Measurements from ENCODE around the gene FRAS1.
"Not testable (repeated sequence)": the region's sequence is repeated elsewhere in the genome, so short reads cannot be mapped to it uniquely, and the experiment has no call there.

The FRAS1 gene

DNA sequence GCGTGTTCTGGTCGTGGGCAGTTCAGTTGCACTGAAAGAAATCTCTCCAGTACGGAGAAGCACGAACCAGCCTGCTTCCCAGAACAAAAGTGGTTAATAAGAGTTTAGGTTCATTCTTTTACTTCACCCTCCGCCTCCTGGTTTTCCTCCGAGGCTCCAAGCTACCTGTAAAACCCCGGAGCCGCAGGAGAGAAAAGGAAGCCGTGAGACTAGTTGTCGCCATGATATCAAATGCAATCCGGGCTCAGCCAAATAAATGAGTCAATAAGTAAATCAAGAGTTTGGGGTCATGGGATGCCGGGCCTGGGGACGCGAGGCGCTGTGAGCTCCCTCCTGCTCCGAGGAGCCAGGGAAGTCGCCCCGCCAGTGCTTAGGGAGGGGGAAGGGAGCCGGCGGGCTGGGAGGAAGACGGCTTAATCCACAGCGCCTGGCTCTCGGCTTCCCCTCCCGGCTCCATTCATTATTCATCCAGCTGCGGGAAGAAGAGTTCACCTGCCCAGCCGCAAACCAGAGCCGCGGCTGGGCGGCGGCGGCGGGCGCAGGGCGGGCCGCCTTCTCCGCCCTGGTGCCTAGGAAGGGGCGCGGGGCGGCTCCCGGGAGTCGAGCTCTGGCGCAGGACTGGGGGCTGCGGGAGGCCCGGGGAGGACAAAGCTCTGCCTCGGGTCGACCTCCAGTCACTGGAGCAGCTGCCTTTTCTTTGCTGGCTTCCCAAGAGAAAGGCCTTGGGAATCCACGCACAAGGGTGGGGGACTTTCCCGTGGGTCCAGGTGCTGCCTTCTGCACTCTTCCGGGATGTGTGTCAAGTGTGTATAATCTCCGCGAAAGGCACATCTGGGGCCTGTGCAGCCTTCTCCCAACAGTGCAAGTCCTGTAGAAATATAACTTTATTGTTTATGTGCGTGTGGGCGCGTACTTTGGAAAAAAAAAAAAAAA, 1.7 kb downstream of the FRAS1 start:
- peak; percentile 84 for DNase-seq

- no peak for DNase-seq
These were observed 2.4 kb downstream of the FRAS1 start for GRCh38 chr4:78059524-78059889.

- DNase-seq, result no peak
These were observed 2.8 kb downstream of the FRAS1 start for GRCh38 chr4:78059938-78060337.

DNA sequence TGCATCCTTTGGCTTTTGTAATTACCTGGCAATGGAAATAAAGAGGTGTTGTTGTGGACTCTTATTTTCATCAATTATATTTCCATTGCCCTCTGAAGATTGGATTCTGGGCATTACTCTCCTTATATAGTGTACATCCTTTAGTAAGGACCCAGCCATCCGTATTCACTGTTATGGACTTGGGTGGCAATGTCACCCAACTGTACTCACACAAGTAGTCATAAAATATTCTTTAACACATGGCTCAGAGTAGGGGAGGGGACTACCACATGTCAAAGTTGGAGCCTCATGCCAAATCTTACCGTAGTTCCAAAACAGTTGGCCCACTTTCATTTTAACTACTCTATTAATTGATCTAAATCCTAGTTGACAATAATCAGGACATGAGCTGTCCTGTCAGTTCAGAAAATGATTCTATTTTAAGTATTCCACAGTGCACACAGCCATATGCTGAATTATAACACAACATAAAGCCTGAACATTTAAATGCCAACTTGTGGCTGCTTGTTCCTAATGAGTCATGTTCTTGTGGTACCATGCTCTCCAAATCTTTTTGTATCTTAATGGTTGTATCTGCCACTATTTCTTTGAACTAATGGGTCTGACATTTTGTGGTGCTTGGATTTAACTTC, 4.9 kb downstream of the FRAS1 start:
- no peak for DNase-seq

- DNase-seq, result no peak
These were observed 8.5 kb downstream of the FRAS1 start for GRCh38 chr4:78065508-78066192.

DNA sequence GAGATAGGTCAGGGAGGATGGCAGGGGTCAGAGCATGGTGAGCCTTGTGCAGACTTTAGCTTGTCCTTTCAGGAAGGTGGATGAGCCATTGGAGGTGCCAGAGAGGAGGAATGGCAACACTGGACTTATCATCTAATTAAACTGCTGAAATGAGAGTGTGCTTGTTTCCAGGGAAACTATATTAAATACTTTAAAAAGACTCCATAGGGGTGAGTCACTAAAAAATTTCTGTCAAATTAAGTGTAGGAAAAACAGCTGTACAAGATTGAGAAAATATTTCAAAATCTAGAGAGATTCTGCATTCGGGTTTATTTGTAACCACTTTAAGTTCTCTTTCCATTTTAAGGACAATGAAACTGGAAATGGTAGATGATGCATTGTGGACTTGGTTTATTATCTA, 11.4 kb downstream of the FRAS1 start:
- no peak for DNase-seq

- no peak for DNase-seq
These were observed 12.2 kb downstream of the FRAS1 start for GRCh38 chr4:78069319-78069718.

- no peak for DNase-seq
These were observed 12.7 kb downstream of the FRAS1 start for GRCh38 chr4:78069859-78070258.

DNA sequence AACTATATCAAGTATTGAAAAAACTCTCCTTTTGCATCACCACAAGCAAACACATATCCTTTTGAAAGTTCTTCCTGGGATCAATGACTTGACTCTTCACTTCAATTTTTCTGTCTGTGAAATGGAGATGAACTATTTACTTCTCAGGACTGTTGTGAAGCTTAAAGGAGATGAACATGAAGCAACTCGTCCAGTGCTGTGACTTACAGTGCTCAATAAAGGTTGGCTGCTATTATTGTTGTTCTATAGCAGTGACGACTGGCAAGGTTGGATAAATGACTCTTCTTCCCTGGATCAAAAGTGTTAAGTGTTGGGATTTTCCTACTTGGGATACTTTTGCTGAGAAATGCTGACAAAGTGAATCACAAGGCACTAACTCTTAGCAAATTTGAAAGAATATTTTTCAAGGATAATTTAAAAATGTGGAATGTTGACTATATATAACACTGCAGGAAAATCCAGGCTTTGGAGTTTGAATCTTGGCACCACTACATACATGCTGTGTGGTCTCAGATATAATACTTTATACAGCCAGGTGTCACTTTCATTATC, 13.7 kb downstream of the FRAS1 start:
- no peak for DNase-seq

DNA sequence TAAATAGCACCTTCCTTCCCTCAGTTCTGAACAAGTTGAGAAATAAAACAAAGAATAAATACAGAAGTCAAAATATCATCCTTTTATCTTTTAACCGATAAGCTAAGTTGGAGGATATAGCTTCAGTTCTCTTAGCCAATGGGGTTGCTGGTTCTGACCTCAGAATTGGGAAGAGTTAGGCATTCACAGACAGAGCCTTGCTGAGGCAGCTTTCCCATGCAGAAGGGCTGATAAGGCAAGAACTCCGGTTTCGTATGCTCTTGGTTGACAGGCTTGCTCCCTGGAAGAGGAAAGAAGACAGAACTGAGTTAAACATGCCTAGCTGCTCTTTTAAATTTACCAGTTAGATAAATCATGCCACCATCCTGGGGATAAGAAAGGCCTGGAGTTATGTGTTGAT, 17.6 kb downstream of the FRAS1 start:
- DNase-seq, result no peak

DNA sequence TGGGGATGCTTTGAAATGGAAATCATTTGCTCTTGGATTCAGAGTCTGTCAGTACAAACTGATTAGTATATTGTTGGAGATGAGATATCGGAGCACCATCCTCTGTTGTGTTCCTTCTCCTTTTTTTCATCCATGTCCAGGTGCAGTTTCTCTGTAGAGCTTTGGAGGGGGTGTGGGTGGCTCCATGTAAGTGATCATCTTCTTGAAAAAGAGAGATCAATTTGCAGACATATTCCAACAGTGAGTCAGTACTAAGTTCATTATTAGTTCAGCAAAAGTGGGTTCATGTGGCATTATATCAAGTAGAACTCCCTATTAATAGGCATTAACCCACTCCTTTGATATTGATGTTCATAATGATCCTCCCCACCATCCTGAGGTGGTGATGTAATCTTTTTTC, 18.9 kb downstream of the FRAS1 start:
- DNase-seq, result no peak

- no peak for DNase-seq
These were observed 21.0 kb downstream of the FRAS1 start for GRCh38 chr4:78078101-78078500.

DNA sequence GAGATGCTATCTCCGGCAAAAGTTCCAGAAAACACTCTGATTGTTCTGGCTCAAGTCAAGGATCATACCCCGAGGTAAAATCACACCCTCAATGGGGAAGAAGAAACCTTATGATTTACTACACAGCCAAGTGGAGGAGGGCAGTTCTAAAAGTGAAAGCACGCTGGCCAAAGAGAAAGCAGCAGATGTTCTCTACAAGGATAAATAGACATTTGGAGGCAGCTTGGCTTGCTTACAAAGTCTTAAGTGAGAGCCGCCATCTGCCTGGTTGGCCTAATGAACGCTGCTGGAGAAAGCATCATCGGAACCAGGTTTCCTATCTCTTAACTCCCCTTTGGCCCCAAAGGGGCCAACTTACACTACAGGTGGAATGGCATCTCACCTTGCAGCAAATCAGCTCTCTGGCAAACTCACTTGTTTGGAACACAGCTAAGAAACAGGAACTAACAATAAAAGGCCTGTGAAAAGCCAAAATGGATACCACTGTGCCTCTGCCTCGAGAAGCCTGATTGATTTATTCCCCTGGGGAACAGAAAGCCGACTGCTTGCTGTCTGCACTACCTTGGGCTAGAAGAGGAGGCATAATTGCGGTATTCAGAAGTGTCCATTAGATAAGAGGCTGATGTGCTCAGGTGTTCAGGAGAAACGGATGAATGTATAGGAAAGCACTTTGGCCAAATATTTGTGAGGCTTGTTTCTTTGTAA, 22.8 kb downstream of the FRAS1 start:
- no peak for DNase-seq

DNA sequence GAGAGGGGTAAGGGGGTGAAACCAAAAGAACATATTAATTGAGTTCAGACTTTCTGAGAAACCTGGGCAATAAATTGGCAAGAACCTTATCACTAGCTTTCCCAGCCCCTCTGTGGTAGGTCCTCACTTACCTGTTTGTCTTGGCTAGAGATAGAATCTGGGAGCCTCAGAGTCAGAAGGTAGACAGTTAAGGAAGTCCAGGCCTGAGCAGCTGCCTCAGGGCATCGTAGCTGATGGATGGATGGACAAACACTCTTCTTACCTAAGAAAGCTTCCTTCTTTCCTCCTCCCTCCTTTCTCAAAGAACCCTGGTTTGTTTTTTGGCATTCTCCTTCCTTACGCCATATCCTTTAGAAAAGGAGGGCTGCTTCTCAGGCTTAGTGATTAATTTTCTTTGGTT, 24.4 kb downstream of the FRAS1 start:
- no peak for DNase-seq

- DNase-seq, result no peak
These were observed 25.9 kb downstream of the FRAS1 start for GRCh38 chr4:78083035-78083434.

DNA sequence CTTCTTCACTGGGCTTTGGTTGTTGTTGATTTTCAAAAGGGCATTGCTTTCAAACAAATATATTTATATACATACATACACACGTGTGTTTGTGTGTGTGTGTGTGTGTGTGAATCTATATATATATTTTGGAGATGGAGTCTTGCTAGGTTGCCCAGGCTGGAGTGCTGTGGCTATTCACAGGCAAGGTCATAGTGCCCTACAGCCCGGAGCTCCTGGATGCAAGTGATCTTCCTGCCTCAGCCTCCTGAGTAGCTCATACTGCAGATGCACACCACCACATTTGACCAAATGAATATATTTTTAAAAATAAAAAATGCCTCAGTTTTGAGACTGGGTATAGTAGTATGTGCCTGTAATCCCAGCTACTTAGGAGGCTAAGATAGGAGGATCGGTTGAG, 34.4 kb downstream of the FRAS1 start:
- no peak for DNase-seq

DNA sequence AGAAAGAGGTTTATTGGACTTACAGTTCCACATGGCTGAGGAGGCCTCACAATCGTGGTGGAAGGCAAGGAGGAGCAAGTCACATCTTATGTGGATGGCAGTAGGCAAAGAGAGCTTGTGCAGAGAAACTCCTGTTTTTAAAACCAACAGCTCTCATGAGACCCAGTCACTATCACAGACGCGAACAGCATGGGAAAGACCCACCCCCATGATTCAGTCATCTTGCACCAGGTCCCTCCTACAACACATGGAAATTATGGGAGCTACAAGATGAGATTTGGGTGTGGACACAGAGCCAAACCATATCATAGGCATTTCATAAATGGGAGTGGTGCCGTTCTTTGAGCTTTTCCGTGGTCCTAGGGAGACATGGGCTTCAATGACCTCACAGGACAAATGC, 35.2 kb downstream of the FRAS1 start:
- DNase-seq, result not testable (repeated sequence)

- no peak for DNase-seq
These were observed 35.7 kb downstream of the FRAS1 start for GRCh38 chr4:78092850-78093249.

DNA sequence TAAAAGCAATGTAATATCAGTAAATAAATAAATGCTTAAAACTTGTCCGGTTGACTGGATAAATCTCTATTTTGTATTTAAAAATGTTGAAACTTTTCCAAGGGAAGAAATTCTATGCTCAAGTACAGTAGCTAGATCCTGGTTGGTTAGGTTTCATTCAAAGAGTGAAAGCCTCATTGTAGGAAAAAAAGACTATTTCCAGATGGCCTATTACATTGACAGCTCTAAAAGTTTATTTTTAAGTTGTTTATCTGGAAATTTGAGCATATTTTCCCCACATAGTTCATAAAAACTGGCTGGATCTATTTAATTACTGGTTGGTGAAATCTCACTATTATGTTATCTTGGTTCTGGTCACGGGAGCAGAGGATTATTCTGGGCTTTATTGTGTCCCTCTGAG, 38.0 kb downstream of the FRAS1 start:
- DNase-seq, result no peak

DNA sequence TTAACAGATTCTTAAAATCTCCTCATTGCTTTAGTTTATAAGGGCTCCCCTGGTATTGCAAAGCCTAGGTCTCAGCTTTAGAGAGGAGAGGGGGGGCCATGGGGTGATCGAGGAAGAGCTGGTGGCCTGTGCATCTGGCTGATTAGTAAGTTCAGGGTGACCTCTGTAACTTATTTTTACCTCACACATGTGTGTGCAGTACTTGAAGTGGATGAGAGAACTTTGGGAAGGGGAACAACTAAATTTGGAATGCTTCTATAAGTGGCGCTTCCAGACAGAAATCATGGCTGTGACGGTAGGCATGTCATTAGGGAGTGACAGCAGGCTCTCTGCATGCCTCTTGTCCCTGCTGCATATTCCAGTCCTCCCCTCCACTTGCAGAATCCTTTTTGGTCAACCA, 41.9 kb downstream of the FRAS1 start:
- no peak for DNase-seq

- no peak for DNase-seq
These were observed 42.9 kb downstream of the FRAS1 start for GRCh38 chr4:78100060-78100459.

DNA sequence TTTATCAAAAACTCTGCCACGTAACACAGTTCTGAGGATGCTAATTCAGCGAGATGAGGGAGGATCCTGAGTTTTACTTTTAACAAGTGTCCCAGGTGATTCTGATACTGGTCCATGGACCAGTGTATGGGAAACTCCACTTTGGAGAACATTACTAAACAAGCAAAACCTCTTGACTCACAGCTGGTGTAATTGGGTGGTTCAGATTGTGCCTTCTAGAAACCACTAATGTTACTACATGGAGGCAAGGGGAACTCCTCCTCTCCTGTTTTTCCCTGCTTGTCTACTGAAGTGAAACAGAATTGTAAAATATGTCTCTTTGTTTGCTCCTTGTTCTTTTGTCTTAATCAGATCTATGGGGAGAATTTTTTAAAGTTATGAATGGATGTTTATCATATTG, 62.6 kb downstream of the FRAS1 start:
- no peak for DNase-seq
